ENCODE data around the gene GRIA4.

GRCh38 chr11:105799728-105800462 is 190.0 kb downstream of the GRIA4 start:
- no peak for TF ChIP-seq CTCF (IDR thresholded peaks at IDR 0.05; ENCODE audit: insufficient read depth, low read length, poor library complexity, severe bottlenecking)
- TF ChIP-seq EZH2phosphoT487 (conservative IDR thresholded peaks at IDR 0.05; ENCODE audit: low read length), result no peak
